Astrocyte (in vitro differentiated cells and primary cell): Measurements from ENCODE around the gene FMN1.

ENCODE experiments used
- EZH2 ChIP-seq: IDR thresholded peaks from 2 replicates; pipeline ENCODE4 v1.6.1; 2012; ENCODE audit warnings: mild to moderate bottlenecking, low read length, inconsistent platforms; ENCODE audit not compliant: insufficient read depth
- TF ChIP-seq, protein P1 (sequence below): IDR thresholded peaks from 2 replicates; pipeline ENCODE4 v1.5.1; 2011; ENCODE audit warnings: low read depth, mild to moderate bottlenecking, inconsistent platforms, low read length, moderate library complexity; ENCODE audit not compliant: insufficient read depth

DNA sequence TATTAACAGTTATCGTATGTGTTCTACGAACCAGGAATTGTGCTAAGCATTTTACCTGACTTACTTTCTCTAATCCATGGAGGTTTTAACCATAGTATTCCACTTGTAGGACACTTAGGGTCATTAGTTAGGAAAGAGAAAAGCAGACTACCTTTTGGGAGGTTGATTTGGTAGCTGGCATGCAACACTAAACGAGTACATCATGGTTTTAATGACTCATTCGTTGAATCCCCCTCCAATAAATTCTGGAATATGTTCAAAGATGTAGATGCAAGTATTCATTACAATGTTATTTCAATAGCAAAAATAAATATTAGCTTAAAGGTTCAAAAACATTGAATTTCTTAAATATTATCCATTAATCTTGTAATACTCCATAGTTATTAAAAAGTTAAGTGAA is 162.5 kb downstream of the FMN1 start:
- TF ChIP-seq, protein P1, sequence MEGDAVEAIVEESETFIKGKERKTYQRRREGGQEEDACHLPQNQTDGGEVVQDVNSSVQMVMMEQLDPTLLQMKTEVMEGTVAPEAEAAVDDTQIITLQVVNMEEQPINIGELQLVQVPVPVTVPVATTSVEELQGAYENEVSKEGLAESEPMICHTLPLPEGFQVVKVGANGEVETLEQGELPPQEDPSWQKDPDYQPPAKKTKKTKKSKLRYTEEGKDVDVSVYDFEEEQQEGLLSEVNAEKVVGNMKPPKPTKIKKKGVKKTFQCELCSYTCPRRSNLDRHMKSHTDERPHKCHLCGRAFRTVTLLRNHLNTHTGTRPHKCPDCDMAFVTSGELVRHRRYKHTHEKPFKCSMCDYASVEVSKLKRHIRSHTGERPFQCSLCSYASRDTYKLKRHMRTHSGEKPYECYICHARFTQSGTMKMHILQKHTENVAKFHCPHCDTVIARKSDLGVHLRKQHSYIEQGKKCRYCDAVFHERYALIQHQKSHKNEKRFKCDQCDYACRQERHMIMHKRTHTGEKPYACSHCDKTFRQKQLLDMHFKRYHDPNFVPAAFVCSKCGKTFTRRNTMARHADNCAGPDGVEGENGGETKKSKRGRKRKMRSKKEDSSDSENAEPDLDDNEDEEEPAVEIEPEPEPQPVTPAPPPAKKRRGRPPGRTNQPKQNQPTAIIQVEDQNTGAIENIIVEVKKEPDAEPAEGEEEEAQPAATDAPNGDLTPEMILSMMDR, result no peak
- no peak for TF ChIP-seq EZH2
